Stimulated activated CD4-positive, alpha-beta T cell treated with anti-CD3 and anti-CD28 coated beads, TNF-alpha, amount 100 ng/mL, for 4 hours (primary cell): Measurements from ENCODE around the gene CYP24A1.

ENCODE experiments used
- DNase-seq, 3 experiments: peaks; one replicate each; pipeline ENCODE4 v3.0.0-alpha.2; 2020; ENCODE audit warnings: low read depth in 3 of 3

The CYP24A1 gene

GRCh38 chr20:54203281-54203680 is 29.5 kb upstream of the CYP24A1 start:
- DNase-seq = no peak

GRCh38 chr20:54201268-54201846 is 27.6 kb upstream of the CYP24A1 start:
- DNase-seq = no peak

GRCh38 chr20:54200487-54201267 is 26.9 kb upstream of the CYP24A1 start:
- DNase-seq = no peak

- DNase-seq = peak; percentile 39 to 44 (median 43)
Measured at GRCh38 chr20:54199721-54200176, 26.0 kb upstream of the CYP24A1 start.

GRCh38 chr20:54199283-54199682 is 25.5 kb upstream of the CYP24A1 start:
- DNase-seq = no peak

- no peak for DNase-seq
Measured at GRCh38 chr20:54197621-54198604, 24.1 kb upstream of the CYP24A1 start.

GRCh38 chr20:54195483-54196472 is 22.0 kb upstream of the CYP24A1 start:
- DNase-seq = no peak

- no peak for DNase-seq
Measured at GRCh38 chr20:54194724-54195438, 21.1 kb upstream of the CYP24A1 start.

GRCh38 chr20:54193817-54194216 is 20.0 kb upstream of the CYP24A1 start:
- no peak for DNase-seq

GRCh38 chr20:54190217-54190616 is 16.4 kb upstream of the CYP24A1 start:
- DNase-seq = no peak

GRCh38 chr20:54189630-54190029 is 15.8 kb upstream of the CYP24A1 start:
- DNase-seq = no peak

- DNase-seq = no peak
Measured at GRCh38 chr20:54188132-54188849, 14.5 kb upstream of the CYP24A1 start.

- DNase-seq = no peak
Measured at GRCh38 chr20:54184904-54185626, 11.3 kb upstream of the CYP24A1 start.

GRCh38 chr20:54184071-54184470 is 10.3 kb upstream of the CYP24A1 start:
- DNase-seq = no peak

- DNase-seq = no peak
Measured at GRCh38 chr20:54180931-54181330, 7.1 kb upstream of the CYP24A1 start.

GRCh38 chr20:54179946-54180345 is 6.2 kb upstream of the CYP24A1 start:
- no peak for DNase-seq

- DNase-seq = no peak
Measured at GRCh38 chr20:54178256-54178655, 4.5 kb upstream of the CYP24A1 start.

GRCh38 chr20:54177378-54177777 is 3.6 kb upstream of the CYP24A1 start:
- DNase-seq = no peak

GRCh38 chr20:54176610-54177009 is 2.8 kb upstream of the CYP24A1 start:
- no peak for DNase-seq
